HG03439 (cell line): ENCODE results near the gene HSFX4.
"Not testable (repeated sequence)": the region's sequence is repeated elsewhere in the genome, so short reads cannot be mapped to it uniquely, and the experiment has no call there.

Experiments used
- ATAC-seq: cut with Tn5 transposase; IDR thresholded peaks from one replicate; pipeline ENCODE4 v1.9.1; 2021; ENCODE audit warnings: mild to moderate bottlenecking, moderate library complexity; ENCODE audit not compliant: unreplicated experiment

HSFX4 gene, protein sequence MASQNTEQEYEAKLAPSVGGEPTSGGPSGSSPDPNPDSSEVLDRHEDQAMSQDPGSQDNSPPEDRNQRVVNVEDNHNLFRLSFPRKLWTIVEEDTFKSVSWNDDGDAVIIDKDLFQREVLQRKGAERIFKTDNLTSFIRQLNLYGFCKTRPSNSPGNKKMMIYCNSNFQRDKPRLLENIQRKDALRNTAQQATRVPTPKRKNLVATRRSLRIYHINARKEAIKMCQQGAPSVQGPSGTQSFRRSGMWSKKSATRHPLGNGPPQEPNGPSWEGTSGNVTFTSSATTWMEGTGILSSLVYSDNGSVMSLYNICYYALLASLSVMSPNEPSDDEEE

DNA sequence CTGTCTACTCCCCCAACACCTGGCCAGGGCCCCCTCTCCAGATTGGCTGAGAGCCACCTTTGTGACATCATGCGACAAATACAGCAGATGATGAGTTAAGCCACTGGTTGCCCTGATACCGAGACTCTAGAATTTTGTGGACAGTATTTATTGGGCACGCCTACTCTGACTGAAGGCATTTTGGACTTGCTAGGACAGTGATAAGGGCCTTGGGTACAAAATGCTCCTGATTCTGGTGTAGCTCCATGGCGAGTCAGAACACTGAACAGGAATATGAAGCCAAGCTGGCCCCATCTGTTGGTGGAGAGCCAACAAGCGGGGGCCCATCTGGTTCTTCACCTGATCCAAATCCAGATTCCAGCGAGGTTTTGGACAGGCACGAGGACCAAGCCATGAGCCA is at the start of gene HSFX4:
TSS of gene HSFX4 (plus strand) at position 174 of the 400 bp plus-strand sequence. CDS start at position 246, 72 bp downstream.
- ATAC-seq: not testable (repeated sequence)

DNA sequence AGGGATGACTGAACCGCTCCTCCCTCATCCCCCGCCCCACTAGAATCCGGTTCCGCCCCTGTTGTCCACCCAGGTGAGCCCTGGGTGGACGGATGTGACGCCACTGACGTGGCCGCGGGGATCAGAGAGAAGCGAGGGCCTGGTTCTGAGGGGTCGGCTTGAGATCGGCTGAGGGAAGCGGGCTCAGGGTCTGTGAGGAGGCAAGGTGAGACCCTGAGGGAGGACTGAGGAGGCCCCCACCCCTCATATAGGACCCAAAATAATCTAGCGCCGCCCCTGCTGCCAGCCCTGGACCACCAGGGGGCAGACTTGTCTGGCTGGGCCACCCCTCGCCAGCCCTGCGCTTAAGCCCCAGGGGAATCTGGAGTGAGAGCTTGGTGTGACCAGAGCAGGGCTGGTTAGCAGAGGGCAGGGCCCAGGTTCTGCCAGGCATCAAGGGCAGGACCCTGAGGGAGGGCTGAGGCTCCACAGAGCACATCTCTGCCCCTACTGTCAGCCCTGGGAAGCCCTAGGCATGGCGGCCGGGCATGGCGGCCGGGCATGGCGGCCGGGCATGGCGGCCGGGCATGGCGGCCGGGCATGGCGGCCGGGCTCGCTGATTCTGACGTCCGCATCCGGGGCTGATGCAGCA is 48.2 kb upstream of the HSFX4 start, which contains the start of gene MAGEA8:
TSS of gene MAGEA8 (plus strand) at position 103 of the 631 bp plus-strand sequence. CDS start 3,090 bp downstream, outside the sequence.
- no peak for ATAC-seq

DNA sequence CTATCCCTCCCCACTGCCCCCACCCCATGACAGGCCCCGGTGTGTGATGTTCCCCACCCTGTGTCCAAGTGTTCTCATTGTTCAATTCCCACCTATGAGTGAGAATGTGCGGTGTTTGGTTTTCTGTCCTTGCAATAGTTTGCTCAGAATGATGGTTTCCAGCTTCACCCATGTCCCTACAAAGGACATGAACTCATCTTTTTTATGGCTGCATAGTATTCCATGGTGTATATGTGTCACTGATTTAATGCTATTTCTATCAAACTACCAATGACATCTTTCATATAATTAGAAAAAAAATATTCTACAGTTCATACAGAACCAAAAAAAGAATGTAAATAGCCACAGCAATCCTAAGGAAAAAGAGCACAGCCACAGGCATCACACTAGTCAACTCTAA is 38.5 kb upstream of the HSFX4 start:
- ATAC-seq: not testable (repeated sequence)

DNA sequence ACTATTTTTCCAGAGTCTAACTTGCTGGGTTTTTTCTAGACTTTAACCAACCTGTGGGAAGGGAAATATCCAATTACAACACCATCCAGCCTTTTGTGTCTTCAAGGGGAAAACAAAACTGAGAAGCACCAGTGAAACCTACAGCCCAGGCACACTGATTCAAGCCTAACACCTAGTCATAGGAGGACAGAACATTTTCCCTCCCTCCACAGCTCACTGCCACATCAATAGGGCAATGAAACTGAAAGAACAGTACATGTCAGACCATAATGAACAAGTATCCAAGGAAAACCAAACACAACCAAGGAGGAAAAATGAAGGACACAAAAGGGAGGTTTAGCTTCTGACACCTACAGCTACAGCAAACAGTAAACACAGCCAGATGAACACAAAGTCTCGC is 30.8 kb upstream of the HSFX4 start:
- no peak for ATAC-seq

DNA sequence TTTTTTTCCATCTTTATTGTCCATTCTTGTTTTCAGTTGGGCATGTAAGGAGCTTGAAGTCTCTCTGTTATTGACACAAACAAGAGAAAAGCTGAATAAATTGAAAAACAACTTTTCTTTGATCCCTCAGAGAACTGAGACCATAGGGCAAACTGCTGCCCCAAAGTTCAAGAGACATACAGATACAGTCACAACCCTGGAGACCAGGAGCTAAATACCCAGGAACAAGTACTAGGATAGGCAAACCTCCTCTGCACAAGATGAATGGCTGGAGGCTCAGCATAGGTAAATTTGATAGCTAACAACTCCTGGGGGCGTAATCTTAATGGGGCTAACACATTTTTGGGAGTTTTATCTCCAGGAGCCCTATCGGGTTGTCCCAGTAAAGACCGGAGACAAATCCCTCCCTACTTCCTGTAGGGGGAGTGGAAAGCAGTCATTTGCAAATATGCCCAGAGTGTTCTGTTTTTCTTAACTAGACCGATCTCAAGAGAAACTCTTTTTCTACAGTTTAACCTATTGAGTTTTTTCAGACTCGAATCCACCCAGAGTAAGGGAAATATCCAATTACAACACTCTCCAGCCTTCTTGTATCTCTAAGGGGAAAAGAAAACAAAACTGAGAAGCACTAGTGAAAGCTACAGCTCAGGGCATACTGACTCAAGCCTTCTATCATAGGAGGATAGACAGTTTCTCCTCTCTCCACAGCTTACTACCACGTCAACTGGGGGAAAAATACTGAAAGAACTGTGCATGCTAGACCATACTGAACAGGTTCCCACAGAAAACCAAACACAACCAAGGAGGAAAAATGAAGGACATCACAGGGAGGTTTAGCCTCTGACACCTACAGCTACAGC is 25.3 kb upstream of the HSFX4 start:
- ATAC-seq: no peak

DNA sequence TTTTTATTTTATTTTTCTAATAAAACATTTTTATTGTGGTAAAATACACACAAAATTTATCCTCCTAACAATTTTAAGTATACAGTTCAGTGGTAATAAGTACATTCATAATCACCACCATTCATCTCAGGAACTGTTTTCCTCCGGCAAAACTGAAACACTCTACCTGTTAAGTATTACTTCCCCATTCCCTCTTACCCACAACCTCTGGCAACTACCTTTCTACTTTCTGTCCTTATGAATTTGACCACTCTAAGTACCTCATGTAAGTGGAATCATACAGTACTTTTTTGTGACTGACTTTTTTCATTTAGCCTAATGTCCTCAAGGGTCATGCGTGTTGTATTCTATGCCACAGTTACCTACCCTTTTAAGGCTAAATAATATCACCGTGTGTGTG is 21.1 kb upstream of the HSFX4 start:
- ATAC-seq: no peak

DNA sequence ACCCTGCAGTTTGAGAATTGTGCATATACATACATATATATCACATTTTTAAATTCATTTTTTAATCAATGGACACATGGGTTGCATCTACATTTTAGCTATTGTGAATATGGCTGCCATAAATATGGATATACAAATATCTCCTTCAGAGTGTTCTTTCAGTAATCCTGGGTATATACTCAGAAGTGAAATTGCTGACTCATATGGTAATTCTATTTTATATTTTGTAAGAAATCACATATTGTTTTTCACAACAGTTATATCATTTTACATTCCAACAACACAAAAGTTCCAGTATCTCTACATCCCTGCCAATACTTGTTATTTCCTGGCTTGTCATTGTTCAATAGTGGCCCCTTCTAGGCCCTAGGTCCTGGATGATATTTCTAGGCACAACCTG is 20.6 kb upstream of the HSFX4 start:
- ATAC-seq: no peak

DNA sequence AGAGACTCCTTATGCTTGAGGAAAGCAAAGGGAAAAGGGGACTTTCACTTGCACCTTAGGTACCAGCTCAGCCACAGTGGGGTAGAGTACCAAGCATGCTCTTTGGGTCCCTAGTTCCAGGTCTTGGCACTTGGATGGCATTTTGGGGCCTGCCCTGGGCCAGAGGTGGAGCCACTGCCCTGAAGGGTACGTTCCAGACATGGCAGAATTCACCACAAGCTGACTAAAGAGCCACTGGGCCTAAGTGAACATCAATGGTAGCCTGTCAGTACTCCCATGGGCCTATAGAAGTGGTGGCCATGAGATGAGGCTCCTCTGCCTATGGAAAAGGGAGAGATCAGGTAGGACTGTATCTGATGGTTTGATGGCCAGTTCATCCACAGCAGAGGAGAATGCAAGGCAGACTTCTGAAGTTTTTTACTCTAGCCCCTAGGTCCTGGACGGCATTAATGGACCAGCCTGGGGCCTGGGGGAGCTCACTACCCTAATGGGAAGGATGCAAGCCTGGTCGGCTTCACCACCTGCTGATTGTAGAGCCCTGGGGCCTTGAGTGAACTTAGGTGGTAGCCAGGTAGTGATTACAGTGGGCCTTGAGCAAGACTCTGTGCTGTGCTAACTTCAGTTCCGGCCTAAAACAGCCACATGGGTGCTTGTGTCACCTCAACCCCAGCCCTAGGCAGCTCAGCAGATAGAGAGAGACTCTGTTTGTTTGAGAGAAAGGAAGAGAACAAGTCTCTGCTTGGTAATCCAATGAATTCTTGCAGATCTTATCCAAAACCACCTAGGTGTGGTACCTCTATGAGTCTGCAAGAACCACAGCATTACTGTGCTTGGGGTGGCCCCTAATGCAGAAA is 19.8 kb upstream of the HSFX4 start:
- ATAC-seq: no peak

DNA sequence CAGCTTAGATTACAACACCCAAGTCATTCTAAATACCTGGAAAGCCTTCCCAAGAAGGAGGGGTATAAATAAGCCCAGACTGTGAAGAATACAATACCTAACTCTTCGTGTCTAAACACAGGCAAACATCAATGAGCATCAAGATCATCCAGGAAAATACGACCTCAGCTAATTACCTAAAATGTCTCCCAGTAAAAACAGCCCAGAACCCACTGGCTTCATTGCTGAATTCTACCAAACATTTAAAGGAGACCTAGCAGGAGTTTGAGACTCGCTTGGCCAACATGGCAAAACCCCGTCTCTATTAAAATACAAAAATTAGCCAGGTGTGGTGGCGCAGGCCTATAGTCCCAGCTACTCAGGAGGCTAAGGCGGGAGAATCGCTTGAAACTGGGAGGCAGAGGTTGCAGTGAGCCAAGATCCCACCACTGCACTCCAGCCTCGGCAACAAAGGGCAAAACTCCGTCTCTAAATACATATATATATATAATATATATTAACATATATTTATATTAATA is 19.1 kb upstream of the HSFX4 start:
- no peak for ATAC-seq

DNA sequence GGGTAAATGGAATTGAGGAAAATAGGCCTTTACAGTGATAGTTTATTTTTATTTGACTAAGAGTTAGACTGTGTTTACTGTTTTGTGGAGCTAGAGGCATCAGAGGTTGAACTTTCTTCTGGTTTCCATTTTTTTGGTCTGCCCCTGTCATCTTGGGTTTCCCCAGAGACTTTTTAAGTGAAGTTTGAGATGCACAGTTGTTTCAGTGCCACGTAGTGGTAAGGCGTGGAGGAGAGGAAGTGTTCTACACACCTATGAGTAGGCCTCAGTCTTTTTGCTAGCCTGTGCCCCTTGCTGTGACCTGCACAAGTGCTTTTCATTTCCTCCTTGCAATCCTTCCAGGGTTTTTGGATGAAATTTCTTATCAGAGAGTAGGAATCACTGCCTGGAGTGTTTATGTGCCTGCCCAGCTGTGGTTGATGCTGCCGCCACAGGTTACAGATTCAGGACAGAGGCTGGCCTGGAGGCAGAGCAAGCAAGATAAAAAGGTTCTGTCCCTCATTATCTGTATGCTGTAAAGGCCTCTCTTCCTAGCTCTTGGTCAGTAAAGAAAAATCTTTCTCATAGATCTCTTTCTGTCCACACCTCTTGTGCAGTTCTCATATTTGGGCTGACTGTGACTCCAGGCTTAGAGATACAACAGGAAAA is 12.5 kb upstream of the HSFX4 start:
- no peak for ATAC-seq

DNA sequence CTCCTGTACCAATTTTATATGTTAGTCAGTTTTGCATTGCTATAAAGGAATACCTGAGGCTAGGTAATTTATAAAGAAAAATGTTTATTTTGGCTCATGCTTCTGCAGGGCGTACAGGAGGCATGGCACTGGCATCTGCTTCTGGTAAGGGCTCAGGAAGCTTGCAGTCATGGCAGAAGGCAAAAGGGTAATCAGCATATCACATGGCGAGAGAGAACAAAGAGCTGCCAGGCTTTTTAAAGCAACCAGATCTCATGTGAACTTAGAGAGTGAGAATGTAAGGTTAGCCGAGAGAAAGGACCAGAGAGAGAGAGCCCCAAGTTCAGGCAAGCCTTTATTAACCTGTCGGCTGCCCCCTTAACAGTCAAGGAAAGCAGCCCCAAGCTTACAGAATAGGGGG is 5.5 kb upstream of the HSFX4 start:
- ATAC-seq: not testable (repeated sequence)

DNA sequence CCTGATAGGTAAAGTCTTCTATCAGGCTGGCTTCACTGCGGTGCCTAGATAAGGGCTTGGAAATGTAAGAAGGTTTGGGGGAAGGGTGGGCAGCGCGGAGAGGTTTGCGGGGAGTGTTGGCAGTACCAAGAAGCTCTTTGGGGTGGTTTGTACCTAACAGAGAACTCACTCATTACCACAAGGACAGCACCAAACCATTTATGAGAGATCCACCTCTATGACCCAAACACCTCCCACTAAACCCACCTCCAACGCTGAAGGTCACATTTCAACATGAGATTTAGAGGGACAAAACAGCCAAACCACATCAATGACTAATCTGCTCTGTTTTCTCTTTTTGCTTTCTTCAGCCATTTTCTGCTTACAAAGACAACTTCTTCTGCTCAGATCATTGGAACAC is 4.9 kb upstream of the HSFX4 start:
- ATAC-seq: not testable (repeated sequence)

DNA sequence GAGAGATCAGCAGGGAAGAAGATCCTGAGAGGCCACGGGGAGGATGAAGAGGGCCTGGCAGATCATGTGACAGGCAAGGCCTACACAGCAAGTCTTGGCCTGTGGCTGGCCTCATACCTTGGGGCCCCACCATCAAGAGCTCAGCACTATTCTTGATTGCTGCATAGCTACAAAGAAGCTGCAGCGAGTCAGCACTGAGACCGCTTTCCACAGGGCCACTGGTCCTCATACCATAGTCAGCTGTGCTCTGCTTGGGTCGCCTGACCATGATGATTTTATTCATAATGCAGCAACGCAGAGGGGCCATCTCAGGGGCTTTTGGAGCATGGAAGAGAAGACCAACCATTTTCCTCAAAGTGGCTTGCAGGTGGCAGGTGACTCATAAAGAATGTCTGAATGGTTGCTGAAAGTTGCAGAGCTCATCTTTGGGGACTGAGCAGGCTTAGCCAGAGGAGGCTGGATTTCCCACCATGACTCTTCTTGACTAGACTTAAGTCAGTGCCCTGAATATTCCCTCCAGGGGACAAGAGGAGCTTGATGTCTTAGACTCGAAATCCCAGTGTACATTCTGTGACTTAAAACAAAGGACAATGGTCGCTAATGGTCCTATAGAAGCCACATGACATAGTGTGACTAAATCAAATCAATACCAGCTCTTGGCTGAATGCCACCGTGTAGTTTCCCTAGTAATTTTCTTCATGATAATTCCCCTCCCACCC is 2.0 kb upstream of the HSFX4 start:
- ATAC-seq: not testable (repeated sequence)

DNA sequence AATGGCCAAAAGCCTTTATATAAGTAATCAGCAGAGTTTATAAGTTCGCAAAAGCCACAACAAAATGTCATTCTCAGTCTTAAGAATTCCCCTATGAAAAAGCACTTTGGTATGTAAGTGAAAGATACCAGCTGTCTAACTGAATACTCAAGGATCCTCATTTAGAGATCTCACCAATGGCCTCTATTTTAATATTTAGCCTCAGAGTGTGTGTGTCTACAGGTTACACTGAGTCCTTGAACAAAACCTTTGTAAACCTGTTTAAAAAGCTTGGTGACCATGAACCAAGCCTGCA is 1.5 kb upstream of the HSFX4 start:
- not testable (repeated sequence) for ATAC-seq

DNA sequence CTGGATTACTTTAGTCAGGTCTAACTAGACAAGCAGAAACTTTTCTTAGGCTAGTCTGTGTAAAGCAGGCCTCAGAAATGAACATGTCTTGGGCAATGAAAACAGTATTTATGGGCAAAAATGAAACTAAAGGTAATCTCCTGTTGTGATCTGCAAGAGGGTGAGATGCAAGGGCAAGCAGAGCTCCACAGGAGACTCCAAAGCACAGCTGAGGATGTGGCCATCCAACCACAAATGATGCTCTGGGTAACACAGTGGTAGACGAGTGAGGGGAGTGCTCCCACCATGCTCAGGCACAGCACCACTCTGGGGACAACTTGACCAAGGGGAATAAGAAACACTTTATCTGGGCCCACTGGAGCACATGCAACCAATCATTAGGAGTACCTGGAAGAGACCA is 738 bp upstream of the HSFX4 start:
- ATAC-seq: not testable (repeated sequence)

DNA sequence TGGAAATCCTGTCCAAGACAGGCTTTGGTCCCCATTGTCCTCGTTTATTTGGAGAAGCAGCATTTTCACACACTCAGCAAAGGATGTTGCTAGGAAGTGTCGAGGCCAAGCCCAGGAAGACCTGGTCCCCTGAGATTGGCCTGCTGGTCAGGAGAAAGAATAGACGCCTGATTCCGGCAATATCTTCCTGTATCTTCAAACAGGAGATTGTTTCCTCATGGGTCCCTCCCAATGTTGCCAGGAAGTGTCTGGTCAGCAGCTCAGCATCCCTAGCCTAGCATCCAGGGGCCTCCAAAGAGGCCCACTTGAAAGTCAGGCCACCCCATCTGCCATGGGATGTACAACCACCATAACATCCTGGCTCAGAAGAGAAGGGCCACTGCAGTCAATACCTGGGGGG is 2.0 kb downstream of the HSFX4 start:
- ATAC-seq: not testable (repeated sequence)

DNA sequence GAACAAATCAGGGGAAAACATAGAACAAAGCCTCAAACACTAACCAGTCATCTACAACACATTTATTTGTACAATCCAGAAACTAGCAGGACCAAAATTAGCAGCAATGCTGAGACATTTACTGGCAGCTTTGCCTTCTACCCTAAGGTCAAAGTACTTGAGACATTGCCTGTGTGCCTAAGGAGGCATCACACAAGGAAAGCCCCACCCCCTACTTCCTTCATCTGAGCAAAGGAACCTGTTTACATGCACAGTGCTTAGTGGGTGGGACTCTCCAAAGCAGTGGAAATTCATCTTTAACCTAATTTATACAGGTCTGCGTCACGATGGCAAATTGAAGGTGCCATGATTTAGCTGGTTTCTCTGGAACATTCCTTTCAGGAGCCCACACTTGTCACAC is 2.8 kb downstream of the HSFX4 start:
- not testable (repeated sequence) for ATAC-seq

DNA sequence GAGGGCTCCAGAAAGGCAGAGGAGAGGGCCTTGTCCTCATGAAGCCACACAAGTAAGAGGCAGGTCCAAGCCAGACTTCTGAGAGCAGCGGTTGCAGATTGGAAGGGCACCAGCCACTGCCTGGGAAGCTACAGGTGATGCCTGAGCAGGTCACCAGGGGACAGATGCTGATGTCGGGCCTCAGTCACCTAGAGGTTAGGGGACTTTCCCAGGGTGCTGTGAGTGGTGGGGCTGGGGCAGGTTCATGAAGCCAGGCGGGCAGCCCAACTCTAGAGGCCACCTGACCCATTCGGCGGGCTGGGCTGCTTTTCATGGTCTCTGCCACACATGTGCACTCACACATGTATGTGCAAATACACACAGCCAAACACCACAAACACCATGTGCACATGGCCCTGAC is 3.6 kb downstream of the HSFX4 start:
- not testable (repeated sequence) for ATAC-seq

DNA sequence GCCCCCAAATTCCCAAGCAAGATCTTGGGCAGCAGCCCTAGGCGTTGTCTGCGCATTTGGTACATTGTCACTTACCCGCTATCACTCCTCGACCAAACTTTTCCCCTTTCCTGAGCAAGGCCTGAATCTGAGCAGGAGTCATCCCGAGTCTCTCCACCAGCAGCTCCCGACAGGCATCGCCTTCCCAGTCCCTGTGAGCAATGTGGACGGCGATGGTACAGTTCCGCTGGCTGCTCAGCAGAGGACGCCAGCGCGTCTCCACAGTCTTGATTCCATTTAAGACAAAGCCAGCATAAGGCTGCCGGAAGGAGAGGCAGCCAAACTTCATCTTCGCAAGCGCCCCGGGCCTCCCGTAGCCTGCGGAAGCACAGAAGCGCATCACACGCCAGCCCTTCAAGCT is 4.2 kb downstream of the HSFX4 start:
- ATAC-seq: not testable (repeated sequence)
